Stimulated activated naive CD4-positive, alpha-beta T cell treated with Interleukin-2 at 50 U/mL for 16 hours (primary cell): Measurements from ENCODE around the gene ELAVL1.

Experiments
- DNase-seq: peaks from one replicate; lab custom pipeline; 2025; lab: John Stamatoyannopoulos, UW

ELAVL1 gene

DNA sequence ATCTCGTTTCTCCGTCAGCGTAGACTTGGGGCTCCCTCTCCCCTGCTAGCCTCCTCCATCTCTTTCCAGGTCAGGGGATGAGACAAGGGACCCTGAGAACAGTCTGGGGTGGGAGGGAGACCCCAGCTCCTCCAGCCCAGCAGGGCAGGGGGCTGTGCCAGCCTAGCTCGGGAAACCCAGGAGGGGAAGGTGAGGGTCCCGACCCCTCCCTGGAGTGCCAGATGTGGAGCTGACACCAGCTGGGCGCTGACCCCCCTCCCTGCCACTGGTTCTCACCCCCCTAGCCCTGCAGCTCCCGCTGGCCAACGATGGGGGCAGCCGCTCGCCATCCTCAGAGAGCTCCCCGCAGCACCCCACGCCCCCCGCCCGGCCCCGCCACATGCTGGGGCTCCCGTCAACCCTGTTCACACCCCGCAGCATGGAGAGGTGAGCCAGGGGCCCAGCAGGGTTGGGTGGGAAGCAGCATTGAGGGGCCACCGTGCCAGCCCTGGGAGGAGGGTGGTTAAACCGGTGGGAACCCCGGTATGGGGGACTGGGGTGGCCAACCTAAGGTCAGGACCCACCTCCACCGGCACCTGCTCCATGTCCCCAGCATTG is 95.9 kb downstream of the ELAVL1 start:
- no peak for DNase-seq

DNA sequence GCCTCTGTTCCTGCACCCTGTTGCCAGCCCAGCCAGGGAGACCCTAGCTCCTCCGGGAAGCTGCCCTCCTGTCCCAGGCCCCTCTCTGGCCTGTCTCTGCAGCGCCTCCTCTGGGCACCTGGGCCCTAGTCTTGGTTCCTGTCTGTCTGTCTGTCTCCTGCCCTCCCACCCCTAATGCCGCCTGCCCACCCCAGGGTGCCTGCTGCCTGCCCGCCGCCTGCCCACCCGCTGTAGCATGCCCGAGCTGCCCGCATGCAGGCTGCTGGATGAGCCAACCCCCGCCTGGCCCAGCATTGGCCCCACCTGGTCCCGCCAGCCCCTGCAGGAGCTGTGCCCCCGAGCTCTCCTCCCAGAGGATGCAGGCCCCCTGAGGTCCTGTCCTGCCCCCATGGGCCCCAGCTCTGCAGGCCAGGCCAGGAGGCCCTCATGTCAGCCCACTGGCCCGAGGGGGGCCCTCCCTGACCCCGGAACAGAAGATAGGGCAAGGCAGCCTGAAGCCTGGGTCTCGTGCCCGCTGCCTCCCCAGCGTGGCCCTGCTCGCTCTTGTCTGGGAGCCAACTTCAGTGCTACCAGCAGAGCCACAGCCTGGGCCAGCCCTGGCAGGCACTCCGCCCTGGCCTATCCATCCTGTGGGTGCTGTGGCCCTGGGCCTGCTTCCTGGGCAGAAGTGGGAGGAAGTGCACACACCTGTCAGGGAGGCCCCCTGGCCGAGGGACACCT is 96.5 kb downstream of the ELAVL1 start:
- DNase-seq: no peak
